Cardiac septum (tissue), 1 donor: ENCODE measurements around the gene CDH13. TPM values are rescaled to one million over a fixed set of nuclear protein-coding genes. Genes with fewer than 3 reads are reported as not detected.

Experiments
- DNase-seq: peaks from one replicate; pipeline ENCODE4 v3.0.0-alpha.2; 2020; ENCODE audit warnings: low spot score
- intact Hi-C: fragments of 100-400 bp; cut with DNase I; formaldehyde crosslinking; loops from one replicate; pipeline ENCODE4 v1.14.0; 2022
- total RNA-seq: library from RNA; stranded (reverse); fragmentation: NEBNext Ultra II Directional; extraction: Animal tissue kit (Norgen Biotek cat#: 25700); gene quantifications from one replicate; pipeline ENCODE4 v1.2.1, GENCODE V29; 2021
- donor health status: DM: no; HTN: no; CAD: no.

CDH13 gene
- total RNA-seq, 1 donor from 2014 or later = 108 TPM

DNA sequence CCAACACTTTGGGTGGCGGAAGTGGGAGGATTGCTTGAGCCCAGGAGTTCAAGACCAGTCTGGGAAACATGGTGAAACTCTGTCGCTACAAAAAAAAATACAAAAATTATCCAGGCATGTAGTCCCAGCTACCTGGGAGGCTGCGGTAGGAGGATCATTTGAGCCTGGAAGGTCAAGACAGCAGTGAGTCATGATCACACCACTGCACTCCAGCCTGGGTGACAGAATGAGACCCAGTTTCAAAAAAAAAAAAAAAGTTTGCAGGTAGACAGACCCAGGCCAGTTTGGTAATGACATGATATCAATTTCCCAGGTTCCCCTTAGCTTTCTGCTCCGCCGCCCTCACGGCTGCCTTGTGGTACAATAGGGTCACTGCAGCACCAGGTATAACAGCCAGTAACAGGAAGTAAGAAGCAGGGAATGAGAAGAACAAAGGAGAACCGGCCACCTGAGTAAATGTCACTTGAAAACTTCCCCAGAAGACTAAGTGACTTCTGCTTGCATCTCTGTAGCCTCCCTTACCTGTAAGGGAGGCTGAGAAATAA lies 979.8 kb downstream of the CDH13 start:
- DNase-seq = no peak
- intact Hi-C loops = no loop called here

GRCh38 chr16:83609178-83609577 lies 982.4 kb downstream of the CDH13 start:
- DNase-seq = no peak
- intact Hi-C loops = no loop called here

DNA sequence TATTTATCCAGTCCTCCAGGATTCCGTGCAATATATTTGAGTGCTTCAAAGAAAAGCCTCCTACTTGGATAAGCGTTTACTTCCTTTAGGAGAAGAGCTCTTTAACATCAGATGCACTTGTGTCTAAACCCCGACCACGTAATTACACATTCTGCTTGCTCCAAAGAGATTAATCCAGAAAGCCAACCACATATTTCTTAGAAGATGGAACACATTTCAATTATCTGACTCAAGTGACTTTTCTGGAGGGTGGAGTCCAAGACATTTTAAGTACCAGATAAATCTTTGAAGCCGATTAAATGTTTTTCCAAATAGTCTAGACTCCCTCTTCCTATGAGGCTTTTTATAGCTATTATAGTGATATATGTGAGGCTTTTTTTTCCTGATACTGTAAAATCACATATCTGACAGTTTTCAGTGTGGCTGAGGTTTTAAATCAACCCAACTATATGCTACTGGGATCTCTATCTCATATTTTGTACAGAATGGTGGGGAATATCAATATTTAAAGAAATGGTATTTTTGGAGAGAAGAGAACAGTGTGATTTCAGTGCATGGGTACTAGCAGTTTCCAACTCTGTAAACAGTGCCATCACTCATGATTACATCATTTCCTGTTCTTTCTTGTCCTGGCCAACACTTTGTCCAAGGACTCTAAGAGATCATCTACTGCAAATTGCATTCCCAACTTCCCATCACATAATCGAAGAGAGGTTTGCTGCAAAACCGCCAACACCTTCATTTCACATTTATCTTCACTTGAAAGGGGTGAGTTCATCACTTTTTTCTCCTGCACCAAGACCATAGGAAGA lies 988.6 kb downstream of the CDH13 start:
- DNase-seq = no peak
- intact Hi-C loops = no loop called here

DNA sequence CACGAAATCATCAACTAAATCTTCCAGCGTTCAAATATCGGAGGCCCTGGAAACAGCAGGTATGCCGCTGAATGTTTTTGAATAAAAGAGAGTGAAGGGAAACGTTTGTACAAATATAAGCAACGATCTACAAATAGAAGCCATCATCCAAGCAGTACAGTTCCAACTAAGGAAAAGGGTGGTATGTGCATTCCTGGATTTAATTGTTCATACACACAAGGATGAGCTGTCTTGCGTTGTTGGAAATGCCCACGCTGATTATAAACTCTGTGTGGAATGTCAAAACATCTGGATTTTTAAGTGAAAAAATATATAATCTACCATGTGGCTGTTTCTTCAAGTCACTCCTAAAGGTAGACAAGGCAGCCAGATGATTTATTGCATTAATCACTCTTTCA lies 989.2 kb downstream of the CDH13 start:
- intact Hi-C loops = no loop called here
- no peak for DNase-seq

DNA sequence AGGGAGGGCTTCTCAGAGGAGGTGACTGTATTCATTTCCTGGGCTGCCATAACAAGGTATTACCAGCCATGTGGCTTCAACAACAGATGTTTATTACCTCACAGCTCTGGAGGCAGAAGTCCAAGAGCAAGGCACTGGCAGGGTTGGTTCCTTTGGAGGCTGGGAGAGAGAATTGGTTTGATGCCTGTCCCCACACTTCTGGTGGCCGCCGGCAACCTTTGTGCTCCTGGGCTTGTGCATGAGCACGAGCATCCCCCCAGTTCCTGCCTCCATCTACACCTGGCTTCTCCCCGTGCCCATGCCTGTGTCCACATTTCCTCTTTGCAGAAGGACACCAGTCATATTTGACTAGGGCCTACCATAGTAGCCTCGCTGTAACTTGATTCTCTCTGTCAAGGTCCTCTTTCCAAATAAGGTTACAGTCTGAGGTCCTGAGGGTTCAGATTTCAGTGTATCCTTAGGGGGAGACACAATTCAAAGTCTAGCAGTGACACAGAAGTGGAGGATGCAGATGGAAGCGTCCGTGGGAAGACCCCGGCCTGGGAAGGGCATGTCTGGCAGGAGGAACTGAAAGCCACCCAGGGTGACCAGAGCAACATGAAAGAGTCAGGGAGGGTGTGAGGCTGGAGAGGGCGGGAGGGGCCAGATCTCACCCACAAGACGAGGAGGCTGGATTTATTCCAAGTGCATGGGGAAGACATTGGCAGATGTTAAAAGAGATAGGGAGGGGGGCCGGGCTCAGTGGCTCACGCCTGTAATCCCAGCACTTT lies 992.8 kb downstream of the CDH13 start:
- intact Hi-C loops = no loop called here
- no peak for DNase-seq

- intact Hi-C loops = no loop called here
- no peak for DNase-seq
Observed at GRCh38 chr16:83622010-83622409, 995.2 kb downstream of the CDH13 start.

- intact Hi-C loops = no loop called here
- no peak for DNase-seq
Observed at GRCh38 chr16:83623091-83623730, 996.4 kb downstream of the CDH13 start.

DNA sequence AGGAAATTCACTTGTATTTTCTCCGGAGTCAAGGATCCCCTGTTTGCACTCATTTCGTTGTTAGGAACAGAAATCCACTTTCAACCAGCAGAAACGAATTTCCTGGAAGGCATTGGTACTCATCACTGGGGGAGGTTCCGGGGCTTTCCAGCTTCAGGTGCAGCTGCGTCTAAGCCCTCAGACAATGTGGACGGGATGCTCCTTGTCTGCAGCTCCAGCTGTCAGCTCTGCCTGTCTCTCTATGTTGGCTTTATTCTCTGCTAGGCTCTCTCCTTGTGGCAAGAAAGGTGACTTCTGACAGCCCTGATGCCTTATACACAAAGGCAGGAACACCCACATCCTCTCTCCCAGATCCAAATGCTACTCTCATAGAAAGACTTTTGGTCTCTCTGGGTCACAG lies 997.1 kb downstream of the CDH13 start:
- intact Hi-C loops = no loop called here
- DNase-seq = no peak

- intact Hi-C loops = no loop called here
- DNase-seq = no peak
Observed at GRCh38 chr16:83624429-83625120, 997.8 kb downstream of the CDH13 start.

GRCh38 chr16:83626204-83626603 lies 999.4 kb downstream of the CDH13 start:
- intact Hi-C loops = no loop called here
- no peak for DNase-seq

- intact Hi-C loops = no loop called here
- DNase-seq = no peak
Observed at GRCh38 chr16:83626676-83627075, 999.9 kb downstream of the CDH13 start.

DNA sequence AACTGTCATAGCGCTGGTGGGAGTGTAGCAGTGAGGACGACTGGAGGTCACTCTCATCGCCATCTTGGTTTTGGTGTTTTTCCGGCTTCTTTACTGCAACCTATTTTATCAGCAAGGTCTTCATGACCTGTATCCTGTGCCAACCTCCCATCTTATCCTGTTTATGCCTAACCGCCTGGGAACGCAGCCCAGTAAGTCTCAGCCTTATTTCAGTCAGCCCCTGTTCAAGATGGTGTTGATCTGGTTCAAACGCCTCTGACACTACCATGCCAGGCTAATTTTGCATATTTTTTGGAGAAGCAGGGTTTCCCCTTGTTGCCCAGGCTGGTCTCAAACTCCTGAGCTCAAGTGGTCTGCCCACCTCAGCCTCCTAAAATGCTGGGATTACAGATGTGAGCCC lies 1001.2 kb downstream of the CDH13 start:
- intact Hi-C loops = no loop called here
- no peak for DNase-seq

DNA sequence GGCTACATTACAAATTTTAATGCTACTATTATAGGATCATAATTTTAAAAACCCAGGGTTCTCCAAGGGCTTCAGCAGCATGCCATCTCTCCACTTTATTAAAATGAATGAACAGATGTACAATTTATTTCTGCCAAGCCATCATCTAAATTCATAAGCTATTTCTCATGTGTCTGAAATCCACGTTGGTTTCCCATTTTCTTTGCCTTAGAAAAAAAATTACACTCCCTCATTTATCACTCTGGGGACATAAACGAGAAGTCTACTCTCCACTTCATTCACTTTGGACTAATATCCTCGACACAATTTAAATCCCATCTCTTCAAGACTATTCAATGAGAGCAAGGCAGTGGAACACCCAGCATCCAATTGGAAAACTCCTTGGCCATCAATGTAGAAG lies 1002.7 kb downstream of the CDH13 start:
- no peak for DNase-seq
- intact Hi-C loops = no loop called here

DNA sequence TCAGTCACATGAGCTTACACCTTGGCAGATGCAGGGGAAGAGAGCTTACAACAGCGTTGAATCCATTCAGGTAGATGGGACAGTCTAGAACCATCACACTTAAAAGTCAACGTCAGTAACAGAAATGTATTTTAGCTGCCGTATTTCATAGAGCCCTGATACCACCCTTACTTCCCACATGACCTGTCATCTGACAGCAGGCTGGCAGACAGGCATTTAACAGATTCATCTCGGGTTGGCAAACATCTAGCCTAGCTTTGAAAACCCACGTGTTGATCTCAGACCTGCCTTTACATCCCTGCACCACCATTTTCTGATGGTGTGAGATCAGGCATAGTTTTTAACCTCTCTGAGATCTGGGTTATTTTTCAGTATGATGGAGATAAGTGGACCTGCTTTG lies 1003.1 kb downstream of the CDH13 start:
- intact Hi-C loops = no loop called here

GRCh38 chr16:83630979-83631378 lies 1004.2 kb downstream of the CDH13 start:
- no peak for DNase-seq
- intact Hi-C loops = no loop called here

More for the DNA sequence above, 1003.1 kb downstream of the CDH13 start:
- no peak for DNase-seq

GRCh38 chr16:83633286-83633685 lies 1006.5 kb downstream of the CDH13 start:
- intact Hi-C loops = no loop called here

DNA sequence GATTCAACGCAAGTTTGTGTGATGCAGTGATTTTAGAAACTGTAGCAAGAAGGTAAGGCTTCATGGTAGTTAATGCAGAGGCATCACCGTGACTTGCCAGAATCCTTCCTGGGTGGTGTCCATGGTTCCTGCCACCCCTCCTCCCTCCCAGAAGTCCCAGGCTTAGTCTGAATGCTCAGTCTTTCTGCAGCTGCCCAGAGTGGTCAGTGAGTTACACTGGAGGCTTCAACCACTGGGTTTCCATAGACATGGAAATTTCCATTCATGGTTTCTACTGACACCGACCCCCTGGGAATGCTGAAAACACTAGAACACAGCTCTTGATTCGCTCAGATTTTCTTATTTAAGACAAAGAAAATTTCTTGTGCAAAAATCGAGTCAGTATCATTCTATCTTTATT lies 1021.6 kb downstream of the CDH13 start:
- no peak for DNase-seq
- intact Hi-C loops = no loop called here

More at GRCh38 chr16:83633286-83633685, 1006.5 kb downstream of the CDH13 start:
- DNase-seq = no peak

DNA sequence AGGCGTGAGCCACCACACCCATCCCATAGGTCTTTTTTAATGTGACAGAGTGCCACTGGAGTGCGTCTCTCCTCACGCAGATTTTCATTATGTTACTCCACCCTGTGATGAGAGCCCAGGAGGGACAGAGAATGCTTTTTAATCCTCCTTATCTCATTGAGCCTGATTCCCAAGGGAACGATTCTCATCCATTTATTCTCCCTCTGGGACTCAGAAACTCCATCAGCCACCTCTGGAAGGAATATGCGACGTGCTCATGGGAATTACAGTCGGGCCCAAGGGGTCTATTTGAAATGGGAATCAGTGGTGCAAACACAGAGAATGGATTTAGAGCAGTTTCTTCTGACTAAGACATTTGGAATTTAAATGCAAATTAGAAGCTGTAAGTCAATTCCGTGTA lies 1025.1 kb downstream of the CDH13 start:
- intact Hi-C loops = no loop called here
- DNase-seq = no peak

DNA sequence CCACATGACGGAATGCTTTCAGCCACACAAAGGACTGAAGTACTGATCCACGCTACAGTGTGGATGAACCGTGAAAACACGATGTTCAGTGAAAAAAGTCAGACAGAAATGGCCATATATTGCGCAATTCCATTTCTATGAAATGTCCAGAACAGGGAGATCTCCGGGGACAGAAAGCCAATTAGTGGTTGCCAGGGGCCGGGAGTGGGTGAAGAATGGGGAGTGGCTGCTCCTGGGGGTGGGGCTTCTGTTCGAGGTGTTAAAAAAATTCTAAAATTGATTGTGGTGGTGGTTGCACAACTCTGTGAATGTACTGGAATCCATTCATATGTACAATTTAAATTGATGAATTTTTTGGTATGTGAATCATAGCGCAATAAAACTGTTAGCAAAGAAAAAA lies 1026.2 kb downstream of the CDH13 start:
- intact Hi-C loops = no loop called here
- DNase-seq = no peak

DNA sequence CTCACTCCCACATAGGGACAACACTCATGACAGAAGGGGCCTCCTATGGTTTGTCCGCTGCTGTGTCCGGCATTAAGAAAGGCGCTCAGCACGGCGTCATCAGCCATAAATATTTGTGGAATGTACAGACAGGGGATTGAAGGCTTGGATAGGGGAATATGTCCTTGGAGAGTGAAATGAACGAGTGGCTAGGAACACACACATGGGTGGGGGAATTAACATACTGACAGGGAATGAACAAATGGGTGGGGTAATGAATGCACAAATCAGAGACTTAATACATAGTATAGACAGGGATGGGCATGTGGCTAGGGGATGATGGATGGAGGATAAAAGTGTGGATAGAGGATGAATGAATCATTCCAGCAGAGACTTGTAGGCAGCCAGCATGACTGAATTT lies 1027.0 kb downstream of the CDH13 start:
- intact Hi-C loops = no loop called here
- DNase-seq = no peak
